ENCODE measurements around the gene NOCT.
"Not testable (repeated sequence)": the region's sequence is repeated elsewhere in the genome, so short reads cannot be mapped to it uniquely, and the experiment has no call there.

Gene NOCT

DNA sequence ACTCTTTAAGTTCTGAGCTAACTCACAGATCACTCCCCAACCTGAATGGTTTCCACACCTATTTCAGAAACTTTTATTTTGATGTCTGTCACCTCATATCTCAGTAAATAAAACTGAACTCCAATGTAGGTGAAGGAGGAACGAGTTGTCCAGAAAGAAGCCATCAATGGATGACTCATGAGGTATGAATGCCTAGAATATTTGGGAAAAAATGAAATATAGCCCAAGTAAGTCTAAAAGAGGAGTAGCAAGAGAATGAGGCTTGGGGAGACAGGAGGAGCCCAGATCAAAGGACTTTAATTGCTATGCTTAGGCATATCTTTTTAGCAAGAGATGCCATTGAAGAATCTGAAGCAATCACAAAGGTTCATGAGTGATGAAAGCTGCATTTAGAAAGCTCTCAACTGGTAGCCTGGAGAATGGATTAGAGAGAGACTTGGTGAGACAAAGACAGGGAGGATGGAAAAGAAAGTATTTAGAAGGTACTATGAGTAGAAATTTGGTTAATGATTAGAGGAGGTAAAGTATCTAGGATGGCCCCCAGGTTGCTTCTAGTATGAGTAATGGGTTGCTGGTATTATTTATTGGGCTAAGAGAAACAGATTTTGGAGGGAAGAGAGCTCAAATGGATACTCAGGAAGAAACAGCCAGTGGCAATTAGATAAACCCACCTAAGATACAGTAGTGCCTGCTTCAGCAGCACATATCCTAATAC is 39.4 kb downstream of the NOCT start:
- ChIA-PET POLR2A (no interaction called here), CTCF (no interaction called here)
- H3K4me3 ChIP-seq (ENCODE audit: low read depth, low read length), result no peak overlapping the region
- H3K27ac ChIP-seq (ENCODE audit: extremely low read depth, low read depth, low read length), result no peak overlapping the region
- H3K9me3 ChIP-seq (ENCODE audit: control insufficient read depth, insufficient read depth, low read depth, low read length), result no peaks in the 10 kb centered on the region
- H3K36me3 ChIP-seq (ENCODE audit: control insufficient read depth in 2 of 2, insufficient read depth in 1 of 2, low read length in 2 of 2), result peaks cover 5 to 45% of the 10 kb centered on the region in 2 experiments; a peak in 1 of 3 replicates
- TF ChIP-seq ZNF433 (tag by site-specific recombination; IDR thresholded peaks at IDR 0.05; ENCODE audit: low read depth), result no peak
- TF ChIP-seq ZNF354C (tag by site-specific recombination; IDR thresholded peaks at IDR 0.05; ENCODE audit: borderline replicate concordance, low read depth), result no peak
- TF ChIP-seq, protein P1, sequence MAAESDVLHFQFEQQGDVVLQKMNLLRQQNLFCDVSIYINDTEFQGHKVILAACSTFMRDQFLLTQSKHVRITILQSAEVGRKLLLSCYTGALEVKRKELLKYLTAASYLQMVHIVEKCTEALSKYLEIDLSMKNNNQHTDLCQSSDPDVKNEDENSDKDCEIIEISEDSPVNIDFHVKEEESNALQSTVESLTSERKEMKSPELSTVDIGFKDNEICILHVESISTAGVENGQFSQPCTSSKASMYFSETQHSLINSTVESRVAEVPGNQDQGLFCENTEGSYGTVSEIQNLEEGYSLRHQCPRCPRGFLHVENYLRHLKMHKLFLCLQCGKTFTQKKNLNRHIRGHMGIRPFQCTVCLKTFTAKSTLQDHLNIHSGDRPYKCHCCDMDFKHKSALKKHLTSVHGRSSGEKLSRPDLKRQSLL (tag by site-specific recombination; IDR thresholded peaks at IDR 0.05), result no peak
- TF ChIP-seq ZNF214 (tag by site-specific recombination; IDR thresholded peaks at IDR 0.05; ENCODE audit: borderline replicate concordance), result no peak
- no peaks in the 10 kb centered on the region for H3K4me1 ChIP-seq (ENCODE audit: control insufficient read depth, insufficient read depth, low read length)

DNA sequence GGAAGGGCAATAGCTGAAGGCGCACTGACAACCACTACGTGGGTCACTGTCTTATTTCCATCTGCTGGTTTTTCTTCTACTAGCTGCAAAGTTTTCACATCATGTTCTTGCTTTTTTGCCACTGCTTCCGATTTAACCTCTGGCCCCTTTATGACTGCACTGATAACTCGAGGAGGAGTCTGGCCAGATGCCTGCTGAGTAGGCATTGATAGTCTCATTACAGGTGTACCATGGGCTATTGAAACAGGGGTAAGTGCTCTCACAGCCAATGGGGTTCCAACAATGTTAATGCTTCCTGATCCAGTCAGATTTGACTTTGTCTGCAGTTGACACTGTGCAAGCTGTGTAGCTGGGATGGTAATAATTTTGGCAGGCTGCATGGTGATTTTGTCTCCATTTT is 43.4 kb downstream of the NOCT start:
- H3K4me3 ChIP-seq (ENCODE audit: low read depth, low read length); H3K27ac ChIP-seq (ENCODE audit: extremely low read depth, low read depth, low read length); H3K4me1 ChIP-seq (ENCODE audit: control insufficient read depth, insufficient read depth, low read length); POLR2A ChIA-PET; H3K9me3 ChIP-seq (ENCODE audit: control insufficient read depth, insufficient read depth, low read depth, low read length): not testable (repeated sequence)
- H3K36me3 ChIP-seq (ENCODE audit: control insufficient read depth in 2 of 2, insufficient read depth in 1 of 2, low read length in 2 of 2), result peaks cover 19 to 64% of the 10 kb centered on the region in 2 experiments
- TF ChIP-seq OSR2 (tag by site-specific recombination; IDR thresholded peaks at IDR 0.05), result peak; percentile 42
- CTCF ChIA-PET, result interaction anchor here (0.7 kb wide), 1 partner anchor 395 kb away, joined by 3 read pairs; no protein-coding TSS in a partner anchor

DNA sequence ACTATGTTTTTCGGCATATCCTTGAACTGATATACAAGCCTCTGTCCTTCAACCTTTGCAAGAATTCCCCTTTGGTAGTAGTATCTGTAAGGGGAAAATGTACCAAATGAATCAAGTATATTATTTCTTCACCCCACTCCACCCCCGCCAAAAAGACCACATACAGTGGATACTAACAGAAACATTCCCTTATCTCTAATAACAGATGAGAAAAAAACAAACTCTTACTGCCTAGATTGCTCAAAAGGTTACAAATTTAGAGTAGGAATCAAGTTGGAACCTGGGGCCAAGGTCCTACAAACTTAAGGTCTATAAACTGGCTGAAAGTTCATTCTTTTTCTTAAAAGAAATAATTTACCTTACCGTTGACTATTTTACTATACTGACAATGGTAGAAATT is 45.0 kb downstream of the NOCT start:
- peaks cover 25 to 73% of the 10 kb centered on the region in 2 experiments for H3K36me3 ChIP-seq (ENCODE audit: control insufficient read depth in 2 of 2, insufficient read depth in 1 of 2, low read length in 2 of 2)
- no peaks in the 10 kb centered on the region for H3K4me1 ChIP-seq (ENCODE audit: control insufficient read depth, insufficient read depth, low read length)
- H3K4me3 ChIP-seq (ENCODE audit: low read depth, low read length), result no peak overlapping the region
- ChIA-PET POLR2A (no interaction called here), CTCF (no interaction called here)
- no peaks in the 10 kb centered on the region for H3K9me3 ChIP-seq (ENCODE audit: control insufficient read depth, insufficient read depth, low read depth, low read length)
- no peak overlapping the region for H3K27ac ChIP-seq (ENCODE audit: extremely low read depth, low read depth, low read length)
- TF ChIP-seq ZNF830 (tag by site-specific recombination; IDR thresholded peaks at IDR 0.05; ENCODE audit: low read depth) (no peak), ZNF266 (tag by site-specific recombination; IDR thresholded peaks at IDR 0.05; ENCODE audit: low read depth) (no peak), WT1 (tag by site-specific recombination; IDR thresholded peaks at IDR 0.05) (no peak), ZNF366 (tag by site-specific recombination; conservative IDR thresholded peaks at IDR 0.05) (no peak), SP2 (tag by site-specific recombination; IDR thresholded peaks at IDR 0.05) (no peak)
- TF ChIP-seq, protein P2, sequence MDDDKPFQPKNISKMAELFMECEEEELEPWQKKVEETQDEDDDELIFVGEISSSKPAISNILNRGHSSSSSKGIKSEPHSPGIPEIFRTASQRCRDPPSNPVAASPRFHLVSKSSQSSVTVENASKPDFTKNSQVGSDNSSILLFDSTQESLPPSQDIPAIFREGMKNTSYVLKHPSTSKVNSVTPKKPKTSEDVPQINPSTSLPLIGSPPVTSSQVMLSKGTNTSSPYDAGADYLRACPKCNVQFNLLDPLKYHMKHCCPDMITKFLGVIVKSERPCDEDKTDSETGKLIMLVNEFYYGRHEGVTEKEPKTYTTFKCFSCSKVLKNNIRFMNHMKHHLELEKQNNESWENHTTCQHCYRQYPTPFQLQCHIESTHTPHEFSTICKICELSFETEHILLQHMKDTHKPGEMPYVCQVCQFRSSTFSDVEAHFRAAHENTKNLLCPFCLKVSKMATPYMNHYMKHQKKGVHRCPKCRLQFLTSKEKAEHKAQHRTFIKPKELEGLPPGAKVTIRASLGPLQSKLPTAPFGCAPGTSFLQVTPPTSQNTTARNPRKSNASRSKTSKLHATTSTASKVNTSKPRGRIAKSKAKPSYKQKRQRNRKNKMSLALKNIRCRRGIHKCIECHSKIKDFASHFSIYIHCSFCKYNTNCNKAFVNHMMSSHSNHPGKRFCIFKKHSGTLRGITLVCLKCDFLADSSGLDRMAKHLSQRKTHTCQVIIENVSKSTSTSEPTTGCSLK (tag by site-specific recombination; IDR thresholded peaks at IDR 0.05), result no peak

DNA sequence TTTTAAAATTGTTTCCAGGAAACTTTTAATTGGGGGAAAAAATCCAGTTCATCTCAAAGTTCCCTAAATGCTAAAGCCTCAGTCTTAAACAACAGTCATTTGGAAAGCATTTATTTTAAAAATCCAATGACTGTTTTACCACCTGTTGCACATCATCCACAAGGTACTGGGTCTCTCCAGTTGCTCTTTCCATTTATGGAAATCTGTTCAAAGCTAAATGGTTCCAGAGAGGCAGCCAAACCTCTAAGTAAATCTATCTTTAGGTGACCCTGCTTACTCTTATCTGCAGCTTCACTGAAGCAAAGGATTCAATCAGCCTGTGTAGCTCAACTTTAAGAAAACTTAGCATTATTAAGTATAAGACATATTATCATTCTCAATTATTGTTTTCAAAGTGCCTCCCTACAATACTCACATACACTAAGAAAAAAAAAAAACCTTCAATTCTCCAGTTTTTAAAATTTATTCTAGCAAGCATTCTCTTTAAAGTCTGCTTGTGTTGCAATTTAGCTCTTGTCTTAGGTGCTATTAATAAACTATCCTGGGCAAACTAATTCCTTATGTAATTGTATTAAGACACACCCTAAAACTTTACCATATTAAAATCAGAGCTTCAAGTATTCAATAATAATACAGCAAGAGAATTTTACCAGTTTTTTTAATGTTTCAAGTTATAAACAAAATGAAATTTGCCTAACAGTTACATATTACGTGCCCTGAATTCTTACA is 60.6 kb downstream of the NOCT start:
- TF ChIP-seq ZNF169 (tag by site-specific recombination; IDR thresholded peaks at IDR 0.05) (no peak), ZNF391 (tag by site-specific recombination; IDR thresholded peaks at IDR 0.05; ENCODE audit: borderline replicate concordance, low read depth) (no peak), SCRT2 (tag by site-specific recombination; IDR thresholded peaks at IDR 0.05) (peak; percentile 90)
- TF ChIP-seq, protein P3, sequence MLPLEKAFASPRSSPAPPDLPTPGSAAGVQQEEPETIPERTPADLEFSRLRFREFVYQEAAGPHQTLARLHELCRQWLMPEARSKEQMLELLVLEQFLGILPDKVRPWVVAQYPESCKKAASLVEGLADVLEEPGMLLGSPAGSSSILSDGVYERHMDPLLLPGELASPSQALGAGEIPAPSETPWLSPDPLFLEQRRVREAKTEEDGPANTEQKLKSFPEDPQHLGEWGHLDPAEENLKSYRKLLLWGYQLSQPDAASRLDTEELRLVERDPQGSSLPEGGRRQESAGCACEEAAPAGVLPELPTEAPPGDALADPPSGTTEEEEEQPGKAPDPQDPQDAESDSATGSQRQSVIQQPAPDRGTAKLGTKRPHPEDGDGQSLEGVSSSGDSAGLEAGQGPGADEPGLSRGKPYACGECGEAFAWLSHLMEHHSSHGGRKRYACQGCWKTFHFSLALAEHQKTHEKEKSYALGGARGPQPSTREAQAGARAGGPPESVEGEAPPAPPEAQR (tag by site-specific recombination; IDR thresholded peaks at IDR 0.05), result no peak
- Histone ChIP-seq H3K27ac (ENCODE audit: extremely low read depth, low read depth, low read length) (no peak overlapping the region), H3K36me3 (ENCODE audit: control insufficient read depth in 2 of 2, insufficient read depth in 1 of 2, low read length in 2 of 2) (peaks cover 0 to 18% of the 10 kb centered on the region in 2 experiments; a peak in 2 of 3 replicates), H3K9me3 (ENCODE audit: control insufficient read depth, insufficient read depth, low read depth, low read length) (no peaks in the 10 kb centered on the region), H3K4me1 (ENCODE audit: control insufficient read depth, insufficient read depth, low read length) (peaks cover 3% of the 10 kb centered on the region), H3K4me3 (ENCODE audit: low read depth, low read length) (no peak overlapping the region)
- POLR2A ChIA-PET, result no interaction called here
- CTCF ChIA-PET, result interaction anchor here (0.6 kb wide), 1 partner anchor 31 kb away, joined by 3 read pairs; no protein-coding TSS in a partner anchor
